HG02571 (cell line): ENCODE data around the gene THSD1.
"Not testable (repeated sequence)": the region's sequence is repeated elsewhere in the genome, so short reads cannot be mapped to it uniquely, and the experiment has no call there.

Experiments used
- ATAC-seq: cut with Tn5 transposase; IDR thresholded peaks from one replicate; pipeline ENCODE4 v1.9.1; 2021; ENCODE audit warnings: mild to moderate bottlenecking, moderate library complexity; ENCODE audit not compliant: unreplicated experiment

THSD1 gene

DNA sequence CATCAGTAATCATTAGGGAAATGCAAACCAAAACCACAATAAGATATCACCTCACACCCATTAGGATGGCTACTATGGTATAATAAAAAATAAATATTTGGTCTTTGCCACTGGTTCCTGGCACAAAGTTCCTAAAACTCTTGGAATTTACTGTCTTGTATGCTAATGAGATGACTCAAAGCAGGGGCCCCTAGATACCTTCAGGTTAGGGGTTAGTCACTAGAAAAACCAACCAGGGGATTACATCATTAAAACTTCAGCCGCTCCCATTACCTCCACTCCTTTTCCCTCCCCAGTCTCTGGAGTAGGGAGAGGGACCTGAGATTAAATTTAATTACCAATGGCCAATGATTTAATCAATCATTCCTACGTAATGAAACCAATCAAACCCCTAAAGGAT lies 49.6 kb downstream of the THSD1 start:
- ATAC-seq = no peak

DNA sequence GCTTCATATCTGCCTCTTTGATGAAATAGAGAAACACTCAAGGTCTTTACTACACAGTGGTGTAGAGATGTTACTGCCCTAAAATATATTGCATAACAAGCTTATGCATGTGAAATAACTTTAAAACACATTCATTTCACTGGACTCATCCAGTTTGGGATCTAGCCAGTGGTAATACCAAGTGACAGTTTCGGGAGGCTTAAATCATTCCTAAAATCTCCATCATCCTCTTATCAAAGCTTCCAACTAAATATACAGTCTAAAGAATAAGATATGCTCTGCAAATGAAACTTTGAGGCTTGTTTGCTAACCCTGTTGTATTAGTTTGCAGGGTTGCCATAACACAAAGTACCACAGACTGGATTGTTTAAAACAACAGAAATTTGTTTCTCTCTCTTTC lies 52.8 kb downstream of the THSD1 start:
- ATAC-seq = no peak

DNA sequence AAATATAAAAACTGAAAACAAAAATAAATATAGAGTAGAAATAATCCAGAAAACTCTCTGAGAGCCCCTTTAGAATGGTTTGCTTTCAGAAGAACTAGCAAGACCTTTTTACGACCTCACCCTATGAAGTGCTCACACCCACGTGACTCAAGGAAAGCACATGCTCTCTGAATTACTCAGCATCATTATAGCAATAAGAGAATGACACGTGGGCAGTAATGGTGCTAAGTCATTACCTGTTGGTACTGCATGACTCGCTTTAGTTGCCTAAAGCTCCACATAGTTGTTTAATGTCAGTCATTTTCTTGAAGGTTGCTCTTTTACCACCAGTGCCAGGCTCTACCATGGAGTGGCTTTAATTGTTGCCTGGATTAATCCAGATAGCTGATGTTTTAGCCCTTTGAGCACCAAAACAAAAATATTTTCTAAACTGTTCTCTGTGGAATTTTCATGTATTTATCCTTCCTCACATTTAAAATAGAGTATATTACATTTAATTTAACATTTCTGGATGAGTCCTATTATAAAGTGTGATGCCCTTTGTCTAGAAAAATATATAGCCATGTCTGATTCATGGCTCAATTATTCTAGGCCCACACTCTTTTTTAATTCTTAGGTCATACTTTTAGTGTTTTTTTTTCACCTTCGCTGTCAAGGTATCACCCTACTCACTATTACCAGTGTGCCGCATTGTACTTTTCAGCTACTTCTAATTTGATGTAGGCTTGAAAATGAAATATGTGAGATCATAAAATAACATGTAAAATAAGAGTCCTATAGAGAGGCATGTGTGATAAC lies 56.8 kb downstream of the THSD1 start:
- no peak for ATAC-seq

DNA sequence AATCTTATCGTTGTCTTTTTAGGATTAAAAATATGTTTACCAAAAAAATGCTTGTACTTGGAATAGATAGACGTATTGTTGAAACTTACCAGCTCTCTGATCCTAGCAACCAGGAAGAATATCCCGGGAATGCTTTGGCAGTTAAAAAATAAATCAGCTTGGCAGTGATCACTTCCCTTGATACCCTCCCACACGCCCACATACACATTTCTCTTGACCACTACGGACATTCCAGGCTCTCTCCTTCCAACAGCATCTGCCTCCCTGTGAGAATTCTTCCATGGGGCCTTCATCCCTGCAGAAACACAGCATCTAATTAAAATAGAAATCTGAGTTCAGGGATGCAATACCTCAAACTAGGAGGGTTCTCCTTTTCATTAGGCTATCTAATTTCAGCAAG lies 57.9 kb downstream of the THSD1 start:
- ATAC-seq = no peak

DNA sequence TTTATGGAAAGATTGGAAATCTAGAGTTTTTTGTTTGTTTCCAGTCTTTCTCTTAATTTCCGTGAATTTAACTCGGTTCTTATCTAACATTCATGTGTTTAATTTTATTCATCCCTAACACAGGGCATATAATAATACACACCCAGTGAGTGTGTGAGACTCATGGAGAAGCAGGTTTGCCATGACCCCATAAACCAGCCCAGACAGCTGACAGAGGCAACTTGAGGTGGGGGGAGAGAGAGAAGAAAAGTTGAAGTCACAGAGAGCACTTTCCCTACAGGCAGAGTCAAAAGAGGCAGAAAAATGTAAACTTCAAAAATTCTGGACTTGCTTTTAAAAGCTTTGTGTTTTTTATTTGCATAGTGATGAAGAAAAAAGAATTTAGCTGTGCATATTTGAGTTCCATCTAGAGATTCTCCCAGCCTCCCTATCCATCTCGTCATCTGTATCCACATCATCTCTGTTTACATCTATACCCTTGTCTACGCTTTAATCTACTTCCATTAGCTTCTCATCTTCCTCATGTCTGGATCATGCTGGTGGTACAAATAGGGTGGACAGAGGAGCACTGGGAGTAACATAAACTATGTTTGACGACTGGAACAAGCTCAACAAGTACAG lies 60.2 kb downstream of the THSD1 start:
- ATAC-seq = no peak

DNA sequence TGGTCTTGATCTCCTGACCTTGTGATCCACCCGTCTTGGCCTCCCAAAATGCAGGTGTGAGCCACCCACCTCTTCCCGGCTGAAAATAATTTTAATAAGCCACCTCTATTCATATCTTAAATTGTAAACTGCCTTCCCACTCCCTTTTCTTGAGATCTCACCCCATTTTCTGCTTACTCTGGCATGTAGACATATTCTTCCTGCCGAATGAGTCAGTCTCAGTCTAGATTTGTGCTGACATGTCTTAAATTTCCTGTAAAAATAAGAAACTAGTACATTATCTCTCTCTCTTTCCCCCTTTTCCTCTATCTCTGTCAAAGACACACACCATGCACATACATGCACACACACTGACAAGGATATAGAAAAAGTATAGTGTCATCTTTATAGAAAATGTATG lies 60.9 kb downstream of the THSD1 start:
- ATAC-seq = no peak

DNA sequence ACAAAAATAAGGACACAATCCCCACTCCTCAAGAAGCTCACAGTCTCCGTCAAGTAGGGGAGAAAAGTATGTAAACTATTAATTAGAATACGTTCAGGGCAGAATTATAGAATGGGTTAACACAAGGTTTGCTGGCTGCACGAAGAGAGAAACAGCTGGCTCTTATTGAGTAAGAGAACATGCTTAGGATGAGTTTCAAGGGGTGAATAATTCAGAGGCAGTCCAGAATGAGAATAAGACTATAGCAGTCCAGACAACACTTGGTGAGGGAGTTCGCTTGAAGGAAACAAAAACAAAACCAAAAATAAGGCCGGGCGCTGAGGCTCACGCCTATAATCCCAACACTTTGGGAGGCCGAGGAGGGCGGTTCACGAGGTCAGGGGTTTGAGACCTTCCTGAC lies 61.9 kb downstream of the THSD1 start:
- ATAC-seq = no peak

DNA sequence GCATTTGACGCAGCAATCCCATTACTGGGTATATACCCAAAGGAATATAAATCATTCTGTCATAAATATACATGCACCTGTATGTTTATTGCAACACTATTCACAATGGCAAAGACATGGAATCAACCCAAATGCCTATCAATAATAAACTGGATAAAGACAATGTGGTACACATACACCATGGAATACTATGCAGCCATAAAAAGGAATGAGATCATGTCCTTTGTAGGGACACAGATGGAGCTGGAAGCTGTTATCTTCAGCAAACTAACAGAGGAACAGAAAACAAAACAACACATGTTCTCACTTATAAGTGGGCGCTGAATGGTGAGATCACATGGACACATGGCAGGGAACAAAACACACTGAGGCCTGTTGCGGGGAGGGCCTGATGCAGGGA lies 63.8 kb downstream of the THSD1 start:
- not testable (repeated sequence) for ATAC-seq

DNA sequence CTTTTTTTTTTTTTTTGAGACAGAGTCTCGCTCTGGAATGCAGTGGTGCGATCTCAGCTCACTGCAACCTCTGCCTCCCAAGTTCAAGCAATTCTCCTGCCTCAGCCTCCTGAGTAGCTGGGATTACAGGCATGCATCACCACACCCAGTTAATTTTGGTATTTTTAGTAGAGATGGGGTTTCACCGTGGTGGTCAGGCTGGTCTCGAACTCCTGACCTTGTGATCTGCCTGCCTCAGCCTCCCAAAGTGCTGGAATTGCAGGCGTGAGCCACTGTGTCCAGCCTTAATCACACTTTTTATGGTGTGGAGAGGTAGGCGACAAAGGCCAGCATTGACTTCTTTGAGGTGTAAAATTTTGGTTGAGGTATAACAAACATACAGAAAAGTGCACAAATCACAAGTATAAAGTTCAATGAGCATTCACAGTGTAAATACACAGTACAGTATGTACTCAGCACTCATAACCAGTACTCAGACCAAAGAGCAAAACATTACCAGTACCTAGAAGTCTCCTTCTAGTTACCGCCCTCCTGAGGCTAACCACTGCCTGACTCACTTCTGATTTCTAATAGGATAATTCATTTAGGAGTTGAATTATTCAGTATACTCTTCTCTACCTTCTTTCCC lies 68.0 kb downstream of the THSD1 start:
- ATAC-seq = not testable (repeated sequence)

DNA sequence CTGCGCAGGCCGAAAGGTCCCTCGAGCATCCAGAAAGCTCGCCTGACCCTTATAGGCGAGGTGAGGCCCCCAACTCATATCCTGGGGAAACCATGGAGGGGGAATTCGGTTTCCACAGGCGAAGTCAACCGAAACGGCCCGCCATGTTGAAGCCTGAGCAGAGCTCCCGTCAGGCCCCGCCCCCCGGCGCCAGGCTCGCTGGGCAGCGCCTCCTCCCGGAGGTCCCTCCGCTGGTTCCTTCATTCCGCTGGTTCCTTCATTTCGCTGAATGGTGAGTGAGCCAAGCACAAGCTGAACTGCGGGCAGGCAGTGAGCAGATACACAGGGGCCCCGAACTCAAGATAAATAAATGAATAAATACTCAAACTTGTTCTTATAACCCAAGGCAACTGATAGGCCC lies 71.9 kb downstream of the THSD1 start:
- ATAC-seq = not testable (repeated sequence)

DNA sequence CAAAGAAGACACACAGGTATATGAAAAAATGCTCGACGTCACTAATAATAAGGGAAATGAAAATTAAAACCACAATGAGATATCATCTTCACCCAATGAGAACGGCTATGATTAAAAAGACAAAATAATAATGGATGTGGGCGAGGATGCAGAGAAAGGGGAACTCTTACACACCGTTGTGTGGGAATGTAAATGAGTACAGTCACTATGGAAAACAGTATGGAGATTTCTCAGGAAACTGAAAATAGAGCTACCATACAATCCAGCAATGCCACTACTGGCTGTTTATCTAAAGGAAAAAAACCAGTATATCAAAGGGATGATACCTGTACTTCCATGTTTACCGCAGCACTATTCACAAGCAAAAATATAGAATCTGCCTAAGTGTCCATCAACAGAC lies 74.1 kb downstream of the THSD1 start:
- not testable (repeated sequence) for ATAC-seq
